DMS153 treated with DMSO at 0.1 percent for 48 hours (cell line): ENCODE results near the gene OR2T6.
"Not testable (repeated sequence)": the region's sequence is repeated elsewhere in the genome, so short reads cannot be mapped to it uniquely, and the experiment has no call there.

Experiments used
- DNase-seq: peaks from one replicate; lab custom pipeline; 2025; ENCODE audit not compliant: unreplicated experiment; lab: John Stamatoyannopoulos, UW

OR2T6 gene

DNA sequence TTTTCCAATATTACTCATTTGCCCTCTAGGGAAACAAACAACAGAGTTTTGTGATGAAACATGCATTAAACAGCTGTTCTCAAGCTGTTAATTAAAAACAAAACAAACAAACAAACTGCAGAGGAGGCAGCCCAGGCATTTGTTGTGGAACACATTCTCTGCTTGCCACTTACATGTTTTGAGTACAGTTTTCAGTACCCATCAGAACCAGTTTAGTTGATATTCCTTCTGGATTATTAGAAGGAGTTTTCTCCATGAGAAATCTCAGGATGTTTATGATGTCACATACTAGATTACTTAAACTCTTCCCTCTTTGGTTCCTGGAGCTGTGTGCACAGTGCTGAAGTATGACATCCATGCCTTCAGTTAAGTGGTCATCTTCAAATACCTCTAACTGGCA lies at the start of gene OR2T6:
OR2T6 (plus strand) TSS at position 301 of the 400 bp plus-strand sequence. CDS start 11,863 bp downstream, outside the sequence.
- DNase-seq = no peak

DNA sequence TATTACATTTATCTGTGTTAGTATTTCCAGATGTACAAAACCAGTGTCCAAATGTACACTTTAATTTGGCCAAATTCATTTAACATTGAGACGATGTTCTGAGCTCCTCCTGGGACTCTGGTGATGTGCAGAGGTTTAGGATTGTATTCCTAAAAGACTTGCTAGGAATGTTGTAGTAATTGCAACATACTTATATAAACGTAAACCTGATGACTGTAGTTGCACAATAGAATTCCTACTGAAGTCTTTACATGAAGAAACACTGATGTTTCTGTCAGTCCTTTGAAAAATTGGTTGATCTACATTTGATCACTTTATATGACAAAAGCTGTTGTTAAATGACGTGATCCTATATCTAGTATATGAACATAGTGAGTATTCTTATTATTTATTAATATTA lies 32.1 kb upstream of the OR2T6 start:
- DNase-seq = no peak

DNA sequence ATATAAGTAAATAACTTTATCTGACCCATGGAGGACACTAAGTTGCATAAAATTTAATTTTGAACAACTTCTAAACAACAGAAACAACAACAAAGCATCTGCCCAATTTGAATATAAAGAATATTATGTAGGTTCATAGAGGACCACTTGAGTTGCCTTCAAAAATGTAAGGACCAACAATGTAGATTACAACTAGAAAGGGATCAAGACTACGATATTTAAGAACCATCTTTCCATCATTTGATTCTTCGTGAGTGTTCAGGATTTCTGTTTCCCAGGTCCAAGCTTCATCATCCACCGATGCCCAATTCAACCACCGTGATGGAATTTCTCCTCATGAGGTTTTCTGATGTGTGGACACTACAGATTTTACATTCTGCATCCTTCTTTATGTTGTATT lies 27.1 kb upstream of the OR2T6 start, which contains the start of gene OR14C36:
OR14C36 (plus strand) TSS at position 301 of the 400 bp plus-strand sequence; CDS start at position 301, 0 bp downstream.
- DNase-seq = no peak

GRCh38 chr1:248359415-248359814 lies 16.1 kb upstream of the OR2T6 start:
- DNase-seq = no peak

- no peak for DNase-seq
Observed at GRCh38 chr1:248361121-248361715, 14.3 kb upstream of the OR2T6 start, which contains the start of gene OR2T4. Gene OR2T4 (plus strand): TSS chr1:248361665. CDS start chr1:248361665, 0 bp downstream.

DNA sequence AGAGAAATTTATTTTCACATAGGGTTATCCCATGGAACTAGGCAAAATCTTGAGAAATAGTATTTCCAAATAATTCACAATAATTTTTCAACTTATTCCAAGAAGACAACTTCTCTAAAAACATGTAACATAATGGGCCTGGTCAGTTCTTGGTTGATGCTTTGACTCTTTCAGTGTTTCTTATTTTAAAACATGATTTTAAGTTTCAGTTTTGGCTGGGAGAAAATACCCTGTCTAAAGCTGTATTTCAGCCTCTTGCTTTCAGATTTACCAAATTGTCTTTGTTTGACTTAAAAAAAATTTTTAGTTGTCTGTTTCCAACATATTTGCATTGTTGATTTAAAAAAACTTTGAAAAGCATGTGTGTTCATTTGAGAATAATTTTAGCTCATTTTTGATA lies 8.9 kb upstream of the OR2T6 start:
- DNase-seq = no peak

GRCh38 chr1:248372394-248372793 lies 3.2 kb upstream of the OR2T6 start:
- DNase-seq = no peak

GRCh38 chr1:248373761-248374160 lies 1.8 kb upstream of the OR2T6 start:
- DNase-seq = no peak

DNA sequence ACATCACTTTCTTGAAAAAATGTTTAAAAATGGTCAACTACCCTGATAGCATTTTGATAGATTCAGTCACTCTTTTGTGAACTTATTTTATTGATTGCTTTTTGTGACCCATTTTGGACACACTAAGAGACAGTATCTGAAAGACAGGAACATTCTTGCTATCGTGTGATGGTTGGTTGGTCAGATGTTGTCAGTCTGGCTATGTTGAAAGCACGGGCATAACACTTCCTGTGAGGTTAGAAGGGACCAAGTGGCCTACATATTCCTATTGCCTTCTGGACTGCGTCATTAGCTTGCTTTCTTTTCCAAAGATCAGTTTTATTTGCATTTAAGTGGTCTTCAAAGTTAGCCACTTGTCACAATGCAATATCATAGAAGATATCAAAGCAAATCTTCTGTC lies 1.4 kb downstream of the OR2T6 start:
- no peak for DNase-seq

GRCh38 chr1:248380854-248381253 lies 5.3 kb downstream of the OR2T6 start:
- DNase-seq = no peak

GRCh38 chr1:248388426-248388825 lies 12.9 kb downstream of the OR2T6 start:
- DNase-seq = no peak

DNA sequence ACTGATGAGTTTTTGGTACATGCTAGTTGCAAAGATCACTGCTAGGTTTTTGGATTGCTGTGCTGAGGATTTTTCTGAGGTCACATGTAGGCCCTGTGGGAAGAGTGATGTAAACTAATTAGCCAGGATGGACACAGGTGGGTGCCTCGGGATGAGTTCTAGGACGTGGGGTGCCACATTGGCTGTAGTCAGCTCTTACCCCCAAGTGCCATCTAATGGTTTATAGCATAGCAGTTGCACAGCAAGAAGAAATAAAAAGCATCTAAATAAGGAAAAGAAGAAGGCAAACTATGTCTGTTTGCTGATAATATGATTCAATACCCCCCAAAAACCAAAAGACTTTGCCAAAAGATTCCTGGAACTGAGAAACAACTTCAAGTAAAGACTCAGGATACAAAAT lies 17.5 kb downstream of the OR2T6 start:
- no peak for DNase-seq

DNA sequence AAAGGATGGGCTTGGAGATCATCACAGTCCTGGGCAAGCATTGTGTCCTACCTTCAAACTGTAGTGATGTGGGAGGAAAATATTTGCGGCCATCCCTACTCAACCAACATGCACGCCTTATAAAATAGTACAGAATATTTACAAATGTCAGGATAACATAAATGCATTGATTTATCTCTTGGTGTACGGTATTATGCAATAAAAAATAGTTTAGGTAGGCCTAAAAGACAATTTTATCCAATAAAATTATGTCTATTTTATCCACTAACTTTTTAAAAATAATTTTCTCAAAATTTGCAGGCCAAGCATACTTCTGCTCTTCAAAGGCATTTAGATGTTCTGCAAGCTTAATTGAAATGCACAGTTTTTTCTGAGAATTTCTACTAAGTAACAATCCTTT lies 27.2 kb downstream of the OR2T6 start, which contains the start of gene OR2T1:
OR2T1 (plus strand) TSS at position 301 of the 400 bp plus-strand sequence. CDS start 3,100 bp downstream, outside the sequence.
- no peak for DNase-seq

GRCh38 chr1:248404024-248404423 lies 28.5 kb downstream of the OR2T6 start:
- DNase-seq = peak; percentile 54

GRCh38 chr1:248406721-248407692 lies 31.5 kb downstream of the OR2T6 start:
- DNase-seq = no peak

GRCh38 chr1:248416226-248416625 lies 40.7 kb downstream of the OR2T6 start:
- DNase-seq = no peak

GRCh38 chr1:248417854-248418253 lies 42.3 kb downstream of the OR2T6 start:
- DNase-seq = no peak

DNA sequence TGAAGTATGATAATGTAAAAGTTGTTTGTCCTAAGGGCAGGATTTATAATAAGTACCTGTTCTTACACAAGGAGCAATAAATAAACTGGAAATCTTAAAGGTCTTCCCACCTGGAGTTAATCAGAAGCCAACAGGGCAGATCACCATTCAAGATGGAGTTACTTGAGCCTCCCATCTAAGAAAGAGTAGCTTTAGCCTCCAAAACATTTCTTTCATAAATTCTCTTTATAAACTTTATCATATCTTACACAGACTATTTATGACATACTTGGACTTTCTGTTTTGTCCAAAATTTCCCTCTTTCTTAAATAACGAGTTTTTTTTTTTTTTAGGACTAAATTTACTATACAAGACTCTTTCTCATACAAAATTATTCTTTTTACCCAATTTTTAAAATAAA lies 45.8 kb downstream of the OR2T6 start:
- no peak for DNase-seq

DNA sequence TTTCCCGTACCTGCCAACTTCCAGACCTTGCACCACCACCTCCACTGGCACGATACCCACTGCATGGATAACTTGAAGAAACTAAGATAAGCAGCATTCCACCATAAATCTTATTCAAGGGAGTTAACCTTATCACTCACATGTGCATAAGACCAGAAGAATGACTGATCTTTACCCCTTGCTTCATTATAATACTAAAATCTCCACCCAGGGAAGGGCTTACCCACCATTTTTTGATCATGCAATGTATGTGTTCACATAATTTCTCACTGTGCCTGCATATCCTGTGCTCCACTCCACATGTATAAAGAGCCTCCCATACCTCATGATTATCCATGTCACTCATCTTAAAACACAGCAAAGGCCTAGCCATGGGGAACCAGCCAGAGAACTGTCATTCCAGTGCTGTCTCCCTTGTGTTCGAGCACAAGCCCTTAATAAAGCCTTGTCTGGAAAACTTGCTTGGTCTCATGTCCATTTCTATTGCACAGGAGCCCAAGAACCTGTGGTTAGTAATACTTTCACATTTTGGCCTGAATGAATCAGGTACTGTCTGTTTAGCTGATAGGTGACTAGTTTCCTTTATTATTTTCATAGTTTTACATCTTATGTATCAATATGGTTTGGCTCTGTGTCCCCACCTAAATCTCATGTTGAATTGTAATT lies 52.1 kb downstream of the OR2T6 start:
- not testable (repeated sequence) for DNase-seq

DNA sequence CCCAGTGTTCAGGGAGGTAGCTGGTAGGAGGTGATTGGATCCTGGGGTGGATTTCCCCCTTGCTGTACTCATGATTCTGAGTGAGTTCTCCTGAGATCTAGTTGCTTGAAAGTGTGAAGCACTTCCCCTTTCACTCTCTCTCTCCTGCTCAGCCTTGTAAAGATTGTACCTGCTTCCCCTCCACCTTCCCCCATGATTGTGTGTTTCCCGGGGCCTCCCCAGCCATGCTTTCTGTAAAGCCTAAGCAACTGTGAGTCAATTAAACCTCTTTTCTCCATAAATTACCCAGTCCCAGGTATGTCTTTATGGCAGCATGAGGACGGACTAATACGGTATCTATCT lies 52.6 kb downstream of the OR2T6 start:
- not testable (repeated sequence) for DNase-seq

DNA sequence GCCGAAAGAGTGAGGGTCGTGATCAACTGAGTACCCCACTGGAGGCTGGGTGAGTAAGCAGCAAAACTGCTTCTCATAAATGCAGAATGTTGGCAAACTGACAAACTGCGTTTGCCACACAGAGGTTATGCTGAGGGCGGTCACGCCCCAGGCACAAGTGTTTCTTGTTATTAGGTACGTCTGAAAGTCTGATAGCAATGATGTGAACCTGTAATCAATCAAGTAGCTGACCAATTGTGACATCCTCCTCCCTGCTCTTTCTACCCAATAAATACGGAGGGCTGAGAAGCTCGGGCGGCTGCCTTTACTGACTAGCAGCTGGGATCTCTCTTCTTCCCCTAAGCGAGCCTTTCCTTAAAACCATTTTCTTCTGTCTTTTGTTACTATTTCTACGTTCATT lies 56.1 kb downstream of the OR2T6 start:
- not testable (repeated sequence) for DNase-seq
